Cardiac muscle cell (in vitro differentiated cells and primary cell): ENCODE results near the gene GTF3A. TPM values are rescaled to one million over a fixed set of nuclear protein-coding genes. Genes with fewer than 3 reads are reported as not detected.

Experiments
- DNase-seq, 2 donors: peaks; one replicate each; pipeline versions ENCODE4 v3.0.0 to v3.0.0-alpha.2; 2010 to 2017; ENCODE audit warnings: low read depth in 1 of 2, low spot score in 1 of 2
- H3K27ac ChIP-seq: fragments of 200-600 bp; sonication (generic); 2 replicates; pipeline ENCODE4 v1.5.1; 2016
- H3K27me3 ChIP-seq: fragments of 200-600 bp; sonication (generic); 2 replicates; pipeline ENCODE4 v1.6.0; 2016; ENCODE audit warnings: control low read depth
- H3K36me3 ChIP-seq: fragments of 200-600 bp; sonication (generic); 2 replicates; pipeline ENCODE4 v1.5.1; 2016; ENCODE audit warnings: control low read depth
- H3K4me1 ChIP-seq: fragments of 200-600 bp; sonication (generic); 2 replicates; pipeline ENCODE4 v1.8.1; 2017; ENCODE audit warnings: low read depth, mild to moderate bottlenecking, mixed run types
- H3K4me3 ChIP-seq: fragments of 200-600 bp; sonication (generic); 2 replicates; pipeline ENCODE4 v1.5.1; 2016; ENCODE audit warnings: mild to moderate bottlenecking
- H3K9me3 ChIP-seq: fragments of 200-600 bp; sonication (generic); 2 replicates; pipeline ENCODE4 v1.5.1; 2017; ENCODE audit warnings: low read depth, mild to moderate bottlenecking, control low read depth
- CTCF ChIP-seq: IDR thresholded peaks from 2 replicates; pipeline ENCODE4 v1.5.1; 2012; ENCODE audit warnings: low read depth, mild to moderate bottlenecking, low read length
- polyA plus RNA-seq: library from polyadenylated mRNA; unstranded; fragments of >200 nt; fragmentation: Nextera tagmentation; extraction: Ambion mirVana; gene quantifications from 2 replicates; pipeline ENCODE4 v1.2.1, GENCODE V29; 2016
- total RNA-seq: library from RNA; depleted of rRNA; stranded (reverse); fragments of >200 nt; gene quantifications from 2 replicates; pipeline ENCODE4 v1.2.3, GENCODE V29; 2016

GTF3A gene
- total and polyA plus RNA-seq, 2 experiments from 2014 or later = 56.9 to 140 TPM

GRCh38 chr13:27472441-27472840 lies 48.0 kb downstream of the GTF3A start:
- H3K27me3 ChIP-seq = no peaks in the 10 kb centered on the region
- H3K36me3 ChIP-seq = no peaks in the 10 kb centered on the region
- H3K27ac ChIP-seq = no peak overlapping the region

GRCh38 chr13:27472941-27473340 lies 48.5 kb downstream of the GTF3A start:
- no peaks in the 10 kb centered on the region for H3K36me3 ChIP-seq
- no peaks in the 10 kb centered on the region for H3K27me3 ChIP-seq
- no peaks in the 10 kb centered on the region for H3K9me3 ChIP-seq
- no peak overlapping the region for H3K4me3 ChIP-seq
- no peak for TF ChIP-seq CTCF
- H3K27ac ChIP-seq = no peak overlapping the region
- no peaks in the 10 kb centered on the region for H3K4me1 ChIP-seq
- no peak for DNase-seq

More at GRCh38 chr13:27472441-27472840, 48.0 kb downstream of the GTF3A start:
- Histone ChIP-seq H3K4me3 (no peak overlapping the region), H3K4me1 (no peaks in the 10 kb centered on the region), H3K9me3 (no peaks in the 10 kb centered on the region)
- no peak for DNase-seq
- no peak for TF ChIP-seq CTCF

- Histone ChIP-seq H3K4me3 (no peak overlapping the region), H3K27ac (no peak overlapping the region), H3K4me1 (no peaks in the 10 kb centered on the region), H3K27me3 (no peaks in the 10 kb centered on the region), H3K36me3 (no peaks in the 10 kb centered on the region), H3K9me3 (no peaks in the 10 kb centered on the region)
- DNase-seq = no peak
- TF ChIP-seq CTCF = no peak
Observed at GRCh38 chr13:27474751-27475268, 50.4 kb downstream of the GTF3A start.

GRCh38 chr13:27476943-27477703 lies 52.7 kb downstream of the GTF3A start:
- no peak for TF ChIP-seq CTCF
- peak in 1 of 2 donors; percentile 16 for DNase-seq
- Histone ChIP-seq H3K36me3 (no peaks in the 10 kb centered on the region), H3K4me1 (no peaks in the 10 kb centered on the region), H3K27ac (no peak overlapping the region), H3K27me3 (peaks cover 5% of the 10 kb centered on the region), H3K9me3 (no peaks in the 10 kb centered on the region), H3K4me3 (no peak overlapping the region)

GRCh38 chr13:27481766-27482165 lies 57.3 kb downstream of the GTF3A start:
- TF ChIP-seq CTCF = peak; percentile 75
- Histone ChIP-seq H3K27me3 (peaks cover 23% of the 10 kb centered on the region), H3K4me3 (no peak overlapping the region), H3K4me1 (no peaks in the 10 kb centered on the region), H3K9me3 (no peaks in the 10 kb centered on the region), H3K36me3 (no peaks in the 10 kb centered on the region), H3K27ac (no peak overlapping the region)
- peak; percentile 51 to 68 for DNase-seq
